ENCODE data around the gene SEC23B. TPM values are rescaled to one million over a fixed set of nuclear protein-coding genes. Genes with fewer than 3 reads are reported as not detected.

Gene SEC23B
- total and polyA plus RNA-seq, 2 of the 13 experiments (the other 11 are each of a cell fraction or from before 2014, with no cell fraction given): 114 to 120 TPM

GRCh38 chr20:18567739-18568091, 60.0 kb downstream of the SEC23B start (continued):
- TF ChIP-seq NAIF1 (CRISPR knock-in tag; IDR thresholded peaks at IDR 0.05; ENCODE audit: borderline replicate concordance) (0 out of 2 replicates have a peak, but pooled peaks have one; percentile 22), SIX1 (CRISPR knock-in tag; IDR thresholded peaks at IDR 0.05; ENCODE audit: borderline replicate concordance) (peak; percentile 6; the same call in 1 of the 2 replicates), ZBTB3 (CRISPR knock-in tag; IDR thresholded peaks at IDR 0.05; ENCODE audit: borderline replicate concordance, low read depth) (0 out of 2 replicates have a peak, but pooled peaks have one; percentile 61), KDM5A (IDR thresholded peaks at IDR 0.05; ENCODE audit: borderline replicate concordance, low read length) (peak; percentile 62), FOXJ3 (CRISPR knock-in tag; IDR thresholded peaks at IDR 0.05; ENCODE audit: borderline replicate concordance) (no peak), ZSCAN5A (CRISPR knock-in tag; IDR thresholded peaks at IDR 0.05; ENCODE audit: borderline replicate concordance) (0 out of 2 replicates have a peak, but pooled peaks have one; percentile 4), NR2F1 (CRISPR knock-in tag; IDR thresholded peaks at IDR 0.05) (0 out of 4 replicates have a peak, but pooled peaks of 1 of the 2 experiments have one; percentile 3), ATF1 (CRISPR knock-in tag; IDR thresholded peaks at IDR 0.05) (peak; percentile 4; the same call in 1 of the 2 replicates), ZNF256 (CRISPR knock-in tag; conservative IDR thresholded peaks at IDR 0.05) (no peak), SMYD3 (CRISPR knock-in tag; IDR thresholded peaks at IDR 0.05) (no peak)

- 96% methylated on average over 2 of the region's 2 CpGs for WGBS (ENCODE audit: low lambda C conversion rate)
- ChIA-PET CTCF (ENCODE audit: low intra/inter-chr PET ratio, low total read pairs) (no interaction called here), POLR2A (interaction anchor here (1.8 kb wide), 1 partner anchor 14 kb away, joined by 15 read pairs; no protein-coding TSS in a partner anchor)
- peaks cover 24% of the 10 kb centered on the region for H3K79me2 ChIP-seq (ENCODE audit: insufficient read depth, low read length)
- H3K4me3 ChIP-seq (replicated peaks in 1 of 3; ENCODE audit: insufficient read depth in 1 of 3, low read depth in 2 of 3, low read length in 3 of 3): no peak overlapping the region
- no peaks in the 10 kb centered on the region for H3K9me3 ChIP-seq (ENCODE audit: low read length)
- ATAC-seq (no peak), DNase-seq (ENCODE audit: low spot score) (no peak), FAIRE-seq (no peak)
- BruUV-seq (replicated peaks): no TSS peak
- no peaks in the 10 kb centered on the region; a peak in 1 of 5 replicates for H3K27me3 ChIP-seq (ENCODE audit: control insufficient read depth in 1 of 2, insufficient read depth in 2 of 2, low read length in 2 of 2)
- H4K20me1 ChIP-seq (ENCODE audit: insufficient read depth, low read length): no peaks in the 10 kb centered on the region
- intact Hi-C loops (cut with micrococcal nuclease; ENCODE audit: unreplicated experiment): no loop called here
- H3K4me2 ChIP-seq (ENCODE audit: low read depth, low read length): no peak overlapping the region
- H3K9ac ChIP-seq (ENCODE audit: insufficient read depth, low read depth, low read length): no peak overlapping the region
- TF ChIP-seq FOXJ3 (CRISPR knock-in tag; IDR thresholded peaks at IDR 0.05; ENCODE audit: borderline replicate concordance): no peak
- peak; percentile 68 for TF ChIP-seq RBM22 (optimal IDR thresholded peaks at IDR 0.05; ENCODE audit: low read length)
- no peak for TF ChIP-seq TEAD3 (CRISPR knock-in tag; optimal IDR thresholded peaks at IDR 0.05; ENCODE audit: borderline replicate concordance)
- no peak for TF ChIP-seq ADNP (CRISPR knock-in tag; IDR thresholded peaks at IDR 0.05)
- 0 out of 2 replicates have a peak, but pooled peaks have one; percentile 52 for TF ChIP-seq ZNF615 (CRISPR knock-in tag; IDR thresholded peaks at IDR 0.05; ENCODE audit: borderline replicate concordance)
- in situ Hi-C loops (cut with HindIII; ENCODE audit: extremely low pct_ligation_motif_present, low pct_unique_long_range_greater_than_20kb): no loop called here
- H3K27ac ChIP-seq (ENCODE audit: extremely low read length, insufficient read depth, low read length): no peak overlapping the region
- peaks cover 0 to 12% of the 10 kb centered on the region in 2 experiments; a peak in 1 of 5 replicates for H3K36me3 ChIP-seq (replicated peaks in 1 of 2; ENCODE audit: control insufficient read depth in 1 of 2, insufficient read depth in 2 of 2, low read length in 2 of 2)
- H2AFZ ChIP-seq (ENCODE audit: low read length): no peak overlapping the region
- peaks cover 31% of the 10 kb centered on the region for H3K4me1 ChIP-seq (ENCODE audit: insufficient read depth, low read length)
These were observed 63.3 kb downstream of the SEC23B start for GRCh38 chr20:18571009-18571408.
